PC-9 (cell line): Measurements from ENCODE around the gene SLC5A5. TPM values are rescaled to one million over a fixed set of nuclear protein-coding genes. Genes with fewer than 3 reads are reported as not detected.

Source experiments
- BruUV-seq: library from RNA; stranded (reverse); fragments of 400-500 nt; replicated peaks from 2 replicates; lab custom pipeline; 2021; lab: Mats Ljungman, UMichigan
- CTCF ChIA-PET: fragments of 300-600 bp; sonication (Branson Sonifier 250); formaldehyde crosslinking; loops from one replicate; lab custom pipeline; 2022; ENCODE audit warnings: antibody characterized with exemption; lab: Charles Lee
- POLR2A ChIA-PET: fragments of 300-600 bp; sonication (Branson Sonifier 250); formaldehyde crosslinking; loops from one replicate; lab custom pipeline; 2022; ENCODE audit warnings: antibody characterized with exemption; ENCODE audit not compliant: unreplicated experiment; lab: Charles Lee
- DNase-seq, 2 experiments: peaks; one replicate each; pipeline versions ENCODE4 v3.0.0 to v3.0.0-alpha.2; 2015 to 2022; ENCODE audit warnings: mixed read lengths in 1 of 2
- H2AFZ ChIP-seq: fragments of 200-600 bp; sonication (generic); 2 replicates; pipeline ENCODE4 v1.8.1; 2017; ENCODE audit warnings: antibody characterized with exemption
- H3F3A ChIP-seq: fragments of 200-600 bp; sonication (generic); 2 replicates; pipeline ENCODE4 v1.8.1; 2017; ENCODE audit warnings: antibody characterized with exemption, mild to moderate bottlenecking, low read depth; ENCODE audit not compliant: insufficient read depth
- H3K27ac ChIP-seq: fragments of 200-600 bp; sonication (generic); 2 replicates; pipeline ENCODE4 v1.6.1; 2016; ENCODE audit warnings: mixed run types
- H3K27me3 ChIP-seq: fragments of 200-600 bp; sonication (generic); 2 replicates; pipeline ENCODE4 v1.6.1; 2016; ENCODE audit warnings: low read depth, mixed run types; ENCODE audit not compliant: insufficient read depth
- H3K36me3 ChIP-seq: fragments of 200-600 bp; sonication (generic); 2 replicates; pipeline ENCODE4 v1.6.1; 2016; ENCODE audit warnings: low read depth, mixed run types
- H3K4me1 ChIP-seq: fragments of 200-600 bp; sonication (generic); replicated peaks from 2 replicates; pipeline ENCODE4 v1.6.1; 2016; ENCODE audit warnings: mixed run types; ENCODE audit not compliant: insufficient read depth
- H3K4me2 ChIP-seq: fragments of 200-600 bp; sonication (generic); 2 replicates; pipeline ENCODE4 v1.6.1; 2017; ENCODE audit warnings: mixed run types
- H3K4me3 ChIP-seq: fragments of 200-600 bp; sonication (generic); 2 replicates; pipeline ENCODE4 v1.6.1; 2016; ENCODE audit warnings: mixed run types
- H3K79me2 ChIP-seq: fragments of 200-600 bp; sonication (generic); 2 replicates; pipeline ENCODE4 v1.6.1; 2017; ENCODE audit warnings: low read depth, mixed run types
- H3K9me2 ChIP-seq: fragments of 200-600 bp; sonication (generic); 2 replicates; pipeline ENCODE4 v1.8.1; 2017; ENCODE audit warnings: mild to moderate bottlenecking; ENCODE audit not compliant: insufficient read depth
- H3K9me3 ChIP-seq: fragments of 200-600 bp; sonication (generic); 2 replicates; pipeline ENCODE4 v1.8.1; 2016; ENCODE audit warnings: low read depth; ENCODE audit not compliant: insufficient read depth
- H4K20me1 ChIP-seq: fragments of 200-600 bp; sonication (generic); 2 replicates; pipeline ENCODE4 v1.8.1; 2017; ENCODE audit not compliant: insufficient read depth
- CTCF ChIP-seq: fragments of 200-600 bp; sonication (generic); conservative IDR thresholded peaks from 2 replicates; pipeline ENCODE4 v1.6.1; 2017; ENCODE audit warnings: mixed run types, antibody characterized with exemption, mild to moderate bottlenecking, moderate library complexity
- EZH2 ChIP-seq: fragments of 200-600 bp; sonication (generic); IDR thresholded peaks from 2 replicates; pipeline ENCODE4 v1.8.0; 2017; ENCODE audit warnings: antibody characterized with exemption, low read depth
- intact Hi-C: fragments of 100-400 bp; cut with micrococcal nuclease; formaldehyde crosslinking; loops from one replicate; pipeline ENCODE4 v1.10.0; 2022; ENCODE audit not compliant: unreplicated experiment
- total RNA-seq: library from RNA; stranded (reverse); gene quantifications from 2 replicates; pipeline ENCODE4 v1.2.3, GENCODE V29; 2021

The SLC5A5 gene
- total RNA-seq, 1 experiment from 2014 or later, result not detected

- Histone ChIP-seq H4K20me1 (peaks cover 53% of the 10 kb centered on the region), H3K4me1 (peaks cover 36% of the 10 kb centered on the region)
Measured at GRCh38 chr19:17860331-17860992, 11.3 kb upstream of the SLC5A5 start.

GRCh38 chr19:17860993-17861360, 10.8 kb upstream of the SLC5A5 start:
- Histone ChIP-seq H3K27me3 (no peaks in the 10 kb centered on the region), H3K27ac (peak overlapping the region; percentile 79), H3K4me3 (peak overlapping the region; percentile 87), H4K20me1 (peaks cover 56% of the 10 kb centered on the region), H3K9me3 (no peaks in the 10 kb centered on the region), H3K4me2 (peak overlapping the region; percentile 98), H3K4me1 (peaks cover 41% of the 10 kb centered on the region), H3K79me2 (peaks cover 42% of the 10 kb centered on the region), H3K36me3 (peaks cover 42% of the 10 kb centered on the region), H2AFZ (no peak overlapping the region), H3K9me2 (no peaks in the 10 kb centered on the region), H3F3A (peaks cover 59% of the 10 kb centered on the region)
- ChIA-PET POLR2A (interaction anchor here (0.6 kb wide), 1 partner anchor 549 kb away, joined by 4 read pairs; no protein-coding TSS in a partner anchor), CTCF (no interaction called here)
- DNase-seq, result no peak
- intact Hi-C loops, result no loop called here
- TF ChIP-seq CTCF (no peak), EZH2 (no peak)
- BruUV-seq, result no TSS peak

More at GRCh38 chr19:17860331-17860992, 11.3 kb upstream of the SLC5A5 start:
- CTCF ChIA-PET, result no interaction called here
- BruUV-seq, result no TSS peak
- POLR2A ChIA-PET, result interaction anchor here (0.5 to 0.6 kb wide), 2 partner anchors 524 to 548 kb away, joined by 3 to 4 read pairs; no protein-coding TSS in a partner anchor
- H2AFZ ChIP-seq, result no peak overlapping the region
- no peaks in the 10 kb centered on the region for H3K9me3 ChIP-seq
- peak overlapping the region; percentile 98 for H3K4me2 ChIP-seq
- peaks cover 42% of the 10 kb centered on the region for H3K79me2 ChIP-seq
- no peaks in the 10 kb centered on the region for H3K9me2 ChIP-seq
- H3K4me3 ChIP-seq, result peak overlapping the region; percentile 87
- TF ChIP-seq CTCF (no peak), EZH2 (no peak)
- H3F3A ChIP-seq, result peaks cover 54% of the 10 kb centered on the region
- H3K36me3 ChIP-seq, result peaks cover 42% of the 10 kb centered on the region
- H3K27me3 ChIP-seq, result no peaks in the 10 kb centered on the region
- H3K27ac ChIP-seq, result peak overlapping the region; percentile 79
- DNase-seq, result no peak
- intact Hi-C loops, result no loop called here

GRCh38 chr19:17861542-17862402, 10.0 kb upstream of the SLC5A5 start:
- Histone ChIP-seq H4K20me1 (peaks cover 56% of the 10 kb centered on the region), H3K4me3 (peak overlapping the region; percentile 87), H3K9me3 (no peaks in the 10 kb centered on the region), H3F3A (peaks cover 64% of the 10 kb centered on the region), H3K27me3 (no peaks in the 10 kb centered on the region), H3K4me2 (peak overlapping the region; percentile 98), H3K4me1 (peaks cover 42% of the 10 kb centered on the region), H3K36me3 (peaks cover 42% of the 10 kb centered on the region), H3K9me2 (no peaks in the 10 kb centered on the region), H3K27ac (peak overlapping the region; percentile 79), H2AFZ (no peak overlapping the region), H3K79me2 (peaks cover 42% of the 10 kb centered on the region)
- no peak for TF ChIP-seq CTCF
- no peak for TF ChIP-seq EZH2
- no peak for DNase-seq
- POLR2A ChIA-PET, result no interaction called here
- no TSS peak for BruUV-seq
- CTCF ChIA-PET, result no interaction called here
- intact Hi-C loops, result no loop called here
